Transverse colon (tissue), 4 donors: Measurements from ENCODE around the gene HTT. TPM values are rescaled to one million over a fixed set of nuclear protein-coding genes. Genes with fewer than 3 reads are reported as not detected.

Source experiments
- DNase-seq: peaks from one replicate; pipeline ENCODE4 v3.0.0-alpha.2; 2019
- H3K27ac ChIP-seq, 4 donors: fragments of 200-600 bp; sonication (generic); 2 replicates each; pipeline ENCODE4 v1.5.1; 2016 to 2018; ENCODE audit warnings: inconsistent platforms in 4 of 4
- H3K27me3 ChIP-seq: fragments of 200-600 bp; sonication (generic); 2 replicates; pipeline ENCODE4 v1.5.1; 2017; ENCODE audit warnings: inconsistent platforms
- H3K36me3 ChIP-seq, 4 donors: fragments of 200-600 bp; sonication (generic); 2 replicates each; pipeline ENCODE4 v1.5.1; 2017 to 2019; ENCODE audit warnings: inconsistent platforms in 4 of 4
- H3K4me1 ChIP-seq, 4 donors: fragments of 200-600 bp; sonication (generic); 2 replicates each; pipeline ENCODE4 v1.5.1; 2017 to 2020; ENCODE audit warnings: inconsistent platforms in 4 of 4
- H3K4me3 ChIP-seq, 4 donors: fragments of 200-600 bp; sonication (generic); 1 replicate in 1 of 4; 2 replicates in 3 of 4; pipeline versions ENCODE4 v1.5.1 to v1.6.1; 2017 to 2019; ENCODE audit warnings: inconsistent platforms in 4 of 4
- H3K9me3 ChIP-seq, 2 donors: fragments of 200-600 bp; sonication (generic); 2 replicates each; pipeline ENCODE4 v1.5.1; 2017 to 2019; ENCODE audit warnings: inconsistent platforms in 2 of 2
- CTCF ChIP-seq, 5 experiments: fragments of 200-600 bp in 3 of 5; fragments of 450-650 bp in 2 of 5; sonication (generic) in 3 of 5; IDR thresholded peaks; 1 replicate in 2 of 5; 2 replicates in 3 of 5; pipeline ENCODE4 v1.5.1; 2016 to 2017; ENCODE audit warnings: antibody characterized with exemption in 5 of 5, inconsistent platforms in 3 of 5, mild to moderate bottlenecking in 2 of 5, moderate library complexity in 1 of 5
- EP300 ChIP-seq: sonication (generic); formaldehyde crosslinking; IDR thresholded peaks from one replicate; pipeline ENCODE4 v1.6.1; 2017; ENCODE audit warnings: antibody characterized with exemption, low read depth
- POLR2A ChIP-seq: fragments of 450-650 bp; IDR thresholded peaks from one replicate; pipeline ENCODE4 v1.6.1; 2016; ENCODE audit warnings: antibody characterized with exemption, mild to moderate bottlenecking, moderate library complexity
- POLR2AphosphoS5 ChIP-seq, 3 donors: sonication (generic); formaldehyde crosslinking; IDR thresholded peaks; one replicate each; pipeline ENCODE4 v1.6.1; 2016; ENCODE audit warnings: antibody characterized with exemption in 3 of 3
- WGBS, 2 donors: methylation state at CpG; one replicate each; pipeline ENCODE4 v1.1.5; 2018; ENCODE audit warnings: low coverage in 1 of 2; 5-methylcytosine and 5-hydroxymethylcytosine counted together
- in situ Hi-C, 4 donors: fragments of 200-750 bp; cut with MboI; loops; one replicate each; pipeline versions ENCODE4 v1.15.0 to v1.15.1; 2017; ENCODE audit warnings: low sequenced_read_pairs in 3 of 4, low pct_ligation_motif_present in 1 of 4, low pct_unique_long_range_greater_than_20kb in 1 of 4
- intact Hi-C: fragments of 100-400 bp; cut with DNase I; formaldehyde crosslinking; loops from one replicate; pipeline ENCODE4 v1.15.1; 2023; ENCODE audit warnings: low total_unique reads
- total RNA-seq, 4 donors: library from RNA; depleted of rRNA; stranded (reverse); fragments of >200 nt; gene quantifications; one replicate each; pipeline ENCODE4 v1.1.0, GENCODE V29; 2016

The HTT gene
- total RNA-seq, 4 donors from 2014 or later: 40.0 to 111 (median 79.4) TPM

GRCh38 chr4:3241898-3242524, 167.5 kb downstream of the HTT start:
- H3K9me3 ChIP-seq: no peaks in the 10 kb centered on the region
- TF ChIP-seq POLR2AphosphoS5 (IDR thresholded peaks at IDR 0.05): peak; percentile 13 to 82 (median 50)
- TF ChIP-seq EP300: no peak
- H3K4me3 ChIP-seq: no peak overlapping the region
- DNase-seq: peak; percentile 28
- in situ Hi-C loops: no loop called here
- no peaks in the 10 kb centered on the region for H3K27me3 ChIP-seq
- peaks cover 0 to 15% (median 14%) of the 10 kb centered on the region in 4 donors for H3K4me1 ChIP-seq
- 65 to 74% methylated on average over 4 to 17 of the region's 17 CpGs for WGBS, 2 donors
- H3K36me3 ChIP-seq: peaks cover 0 to 9% (median 0%) of the 10 kb centered on the region in 4 donors
- H3K27ac ChIP-seq: peak overlapping the region; percentile 21 to 69 (median 42)
- intact Hi-C loops: no loop called here

- DNase-seq: no peak
- in situ Hi-C loops (no loop called here), intact Hi-C loops (no loop called here)
- H3K4me1 ChIP-seq: peaks cover 0 to 15% (median 14%) of the 10 kb centered on the region in 4 donors
- peak overlapping the region in 1 of 4 donors; percentile 69 for H3K27ac ChIP-seq
- H3K27me3 ChIP-seq: no peaks in the 10 kb centered on the region
- no peaks in the 10 kb centered on the region for H3K9me3 ChIP-seq
- 67 to 79% methylated on average over 1 to 21 of the region's 23 CpGs for WGBS, 2 donors
- TF ChIP-seq POLR2A (no peak), CTCF (IDR thresholded peaks at IDR 0.05) (no peak), EP300 (no peak), POLR2AphosphoS5 (IDR thresholded peaks at IDR 0.05) (no peak)
- no peak overlapping the region for H3K4me3 ChIP-seq
- peaks cover 0 to 9% (median 0%) of the 10 kb centered on the region in 4 donors for H3K36me3 ChIP-seq
Observed at GRCh38 chr4:3243136-3243780, 168.8 kb downstream of the HTT start.

GRCh38 chr4:3244002-3244401, 169.5 kb downstream of the HTT start:
- 67% methylated on average over 1 of the region's 1 CpG; no CpG with 5 or more reads in 1 of the 2 donors for WGBS, 2 donors
- Histone ChIP-seq H3K36me3 (peaks cover 0 to 4% (median 0%) of the 10 kb centered on the region in 4 donors), H3K4me3 (no peak overlapping the region), H3K9me3 (no peaks in the 10 kb centered on the region), H3K27ac (no peak overlapping the region), H3K4me1 (peaks cover 0 to 15% (median 14%) of the 10 kb centered on the region in 4 donors), H3K27me3 (no peaks in the 10 kb centered on the region)
- in situ Hi-C loops (no loop called here), intact Hi-C loops (no loop called here)
- no peak for DNase-seq
- no peak for TF ChIP-seq POLR2A
- no peak for TF ChIP-seq EP300
- no peak for TF ChIP-seq CTCF (IDR thresholded peaks at IDR 0.05)
- TF ChIP-seq POLR2AphosphoS5 (IDR thresholded peaks at IDR 0.05): no peak

- no peaks in the 10 kb centered on the region for H3K27me3 ChIP-seq
- no peak overlapping the region for H3K4me3 ChIP-seq
- 88% methylated on average over 7 of the region's 9 CpGs; no CpG with 5 or more reads in 1 of the 2 donors for WGBS, 2 donors
- no peak overlapping the region for H3K27ac ChIP-seq
- no peak for TF ChIP-seq POLR2A
- no peak for TF ChIP-seq EP300
- no peak for TF ChIP-seq CTCF (IDR thresholded peaks at IDR 0.05)
- no peak for TF ChIP-seq POLR2AphosphoS5 (IDR thresholded peaks at IDR 0.05)
- peaks cover 0 to 15% (median 14%) of the 10 kb centered on the region in 4 donors for H3K4me1 ChIP-seq
- H3K36me3 ChIP-seq: peaks cover 0 to 4% (median 0%) of the 10 kb centered on the region in 4 donors
- no peak for DNase-seq
- H3K9me3 ChIP-seq: no peaks in the 10 kb centered on the region
- in situ Hi-C loops (no loop called here), intact Hi-C loops (no loop called here)
Observed at GRCh38 chr4:3244747-3245146, 170.3 kb downstream of the HTT start.
